Measurements from ENCODE around the gene KRT20. TPM values are rescaled to one million over a fixed set of nuclear protein-coding genes. Genes with fewer than 3 reads are reported as not detected.

KRT20 gene
- total and polyA plus RNA-seq, 2 donors (not counting 3 experiments of a cell fraction or from before 2014, with no cell fraction given) = not detected

DNA sequence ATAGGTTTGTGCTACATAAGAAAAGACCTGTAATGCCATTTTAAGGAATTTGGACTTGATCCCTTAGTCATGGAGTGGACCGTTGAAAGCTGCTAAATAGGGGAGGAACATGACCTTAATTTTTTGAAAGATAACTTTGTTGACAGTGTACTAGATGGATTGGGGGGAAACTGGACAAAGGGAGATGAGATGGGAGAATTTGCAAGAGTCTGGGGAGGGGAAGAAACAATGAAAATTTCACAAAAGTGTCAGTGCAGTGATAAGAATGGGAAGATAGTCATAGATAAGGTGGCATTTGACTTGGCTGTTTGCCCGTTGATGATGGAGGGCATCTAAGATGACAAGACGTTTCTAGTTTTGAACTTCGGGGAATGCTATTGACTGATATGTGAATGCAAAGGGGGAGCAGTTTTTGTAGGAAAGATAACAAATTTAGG, 40.4 kb downstream of the KRT20 start:
- FAIRE-seq = no peak
- POLR2A ChIA-PET = no interaction called here
- CTCF ChIA-PET = interaction anchor here (1.2 kb wide), 1 partner anchor 704 kb away, joined by 4 read pairs; no protein-coding TSS in a partner anchor

More for the DNA sequence above, 40.4 kb downstream of the KRT20 start:
- dilution Hi-C loops (cut with MboI; ENCODE audit: extremely low pct_ligation_motif_present, low sequenced_read_pairs) (no loop called here), intact Hi-C loops (cut with micrococcal nuclease) (no loop called here)
- H3K4me3 ChIP-seq (replicated peaks in 1 of 3; ENCODE audit: insufficient read depth in 1 of 3, low read depth in 1 of 3, low read length in 3 of 3) = no peak overlapping the region
- H3K4me1 ChIP-seq (ENCODE audit: control insufficient read depth, extremely low read depth, insufficient read depth, low read length) = no peaks in the 10 kb centered on the region
- no peaks in the 10 kb centered on the region for H4K20me1 ChIP-seq (replicated peaks; ENCODE audit: control insufficient read depth, extremely low read depth, insufficient read depth, low read length)
- TF ChIP-seq POLR2A (IDR thresholded peaks at IDR 0.05; ENCODE audit: low read depth, low read length) (no peak), GATA2 (IDR thresholded peaks at IDR 0.05; ENCODE audit: insufficient read depth, insufficient read length, low read depth, low read length) (no peak), POLR2AphosphoS5 (IDR thresholded peaks at IDR 0.05; ENCODE audit: insufficient read depth, low read depth, low read length) (no peak), MAX (IDR thresholded peaks at IDR 0.05; ENCODE audit: insufficient read depth, insufficient read length) (no peak), EZH2 (IDR thresholded peaks at IDR 0.05; ENCODE audit: borderline replicate concordance, low read depth, low read length, severe bottlenecking) (no peak), MYC (IDR thresholded peaks at IDR 0.05; ENCODE audit: low read depth, low read length) (no peak), FOS (IDR thresholded peaks at IDR 0.05; ENCODE audit: borderline replicate concordance, insufficient read depth, low read length) (no peak), JUN (IDR thresholded peaks at IDR 0.05; ENCODE audit: borderline replicate concordance, insufficient read depth, insufficient read length, low read depth) (no peak)
- TF ChIP-seq, protein P1, sequence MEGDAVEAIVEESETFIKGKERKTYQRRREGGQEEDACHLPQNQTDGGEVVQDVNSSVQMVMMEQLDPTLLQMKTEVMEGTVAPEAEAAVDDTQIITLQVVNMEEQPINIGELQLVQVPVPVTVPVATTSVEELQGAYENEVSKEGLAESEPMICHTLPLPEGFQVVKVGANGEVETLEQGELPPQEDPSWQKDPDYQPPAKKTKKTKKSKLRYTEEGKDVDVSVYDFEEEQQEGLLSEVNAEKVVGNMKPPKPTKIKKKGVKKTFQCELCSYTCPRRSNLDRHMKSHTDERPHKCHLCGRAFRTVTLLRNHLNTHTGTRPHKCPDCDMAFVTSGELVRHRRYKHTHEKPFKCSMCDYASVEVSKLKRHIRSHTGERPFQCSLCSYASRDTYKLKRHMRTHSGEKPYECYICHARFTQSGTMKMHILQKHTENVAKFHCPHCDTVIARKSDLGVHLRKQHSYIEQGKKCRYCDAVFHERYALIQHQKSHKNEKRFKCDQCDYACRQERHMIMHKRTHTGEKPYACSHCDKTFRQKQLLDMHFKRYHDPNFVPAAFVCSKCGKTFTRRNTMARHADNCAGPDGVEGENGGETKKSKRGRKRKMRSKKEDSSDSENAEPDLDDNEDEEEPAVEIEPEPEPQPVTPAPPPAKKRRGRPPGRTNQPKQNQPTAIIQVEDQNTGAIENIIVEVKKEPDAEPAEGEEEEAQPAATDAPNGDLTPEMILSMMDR (IDR thresholded peaks at IDR 0.05; ENCODE audit: extremely low read depth in 1 of 2, insufficient read depth in 1 of 2, low read depth in 1 of 2, low read length in 2 of 2) = no peak
- H3K27me3 ChIP-seq (ENCODE audit: control insufficient read depth in 2 of 2, insufficient read depth in 2 of 2, low read length in 2 of 2) = peaks cover 10 to 19% of the 10 kb centered on the region in 2 experiments
- no peak overlapping the region for H2AFZ ChIP-seq (ENCODE audit: low read depth, low read length)
- no peak overlapping the region for H3K27ac ChIP-seq (ENCODE audit: insufficient read depth, low read depth, low read length)
- H3K9me1 ChIP-seq (replicated peaks; ENCODE audit: control insufficient read depth, extremely low read depth, insufficient read depth, low read length) = no peaks in the 10 kb centered on the region
- no peak overlapping the region for H3K9ac ChIP-seq (replicated peaks; ENCODE audit: extremely low read depth, insufficient read depth, low read length)
- no peak for DNase-seq (ENCODE audit: low read depth, low spot score)
- no peaks in the 10 kb centered on the region for H3K36me3 ChIP-seq (ENCODE audit: control insufficient read depth in 2 of 2, extremely low read depth in 1 of 2, insufficient read depth in 2 of 2, low read length in 2 of 2)
- no peak overlapping the region for H3K4me2 ChIP-seq (ENCODE audit: insufficient read depth, low read length)
- BruUV-seq (replicated peaks) = no TSS peak
- no peaks in the 10 kb centered on the region for H3K9me3 ChIP-seq (replicated peaks; ENCODE audit: control insufficient read depth, insufficient read depth, low read length)
- H3K79me2 ChIP-seq (ENCODE audit: control insufficient read depth, insufficient read depth, low read length) = no peaks in the 10 kb centered on the region

Data from endothelial cell of umbilical vein (primary cell).